GM18526 (cell line): ENCODE measurements around the gene TMCO2.

ENCODE experiments used
- POLR2A ChIP-seq: IDR thresholded peaks from 3 replicates; pipeline ENCODE4 v1.6.1; 2011; ENCODE audit not compliant: insufficient read length; ENCODE audit errors: extremely low read depth

Gene TMCO2

GRCh38 chr1:40274331-40274730 is 26.6 kb downstream of the TMCO2 start:
- TF ChIP-seq POLR2A = no peak

- no peak for TF ChIP-seq POLR2A
Observed at GRCh38 chr1:40276122-40276521, 28.4 kb downstream of the TMCO2 start.

GRCh38 chr1:40281853-40282252 is 34.1 kb downstream of the TMCO2 start:
- TF ChIP-seq POLR2A = no peak

GRCh38 chr1:40291293-40291692 is 43.6 kb downstream of the TMCO2 start:
- no peak for TF ChIP-seq POLR2A

- no peak for TF ChIP-seq POLR2A
Observed at GRCh38 chr1:40299366-40300248, 51.9 kb downstream of the TMCO2 start.

GRCh38 chr1:40300249-40300567 is 52.5 kb downstream of the TMCO2 start:
- no peak for TF ChIP-seq POLR2A

GRCh38 chr1:40300651-40301050 is 52.9 kb downstream of the TMCO2 start:
- TF ChIP-seq POLR2A = no peak

GRCh38 chr1:40301066-40301465 is 53.3 kb downstream of the TMCO2 start:
- no peak for TF ChIP-seq POLR2A
